DOHH2 (cell line): ENCODE measurements around the gene MRGPRX3.

Source experiments
- EZH2phosphoT487 ChIP-seq: fragments of 200-600 bp; sonication (generic); IDR thresholded peaks from 2 replicates; pipeline ENCODE4 v1.6.1; 2017; ENCODE audit warnings: borderline replicate concordance, mild to moderate bottlenecking, antibody characterized with exemption, low read length, moderate library complexity, mixed read lengths
- TF ChIP-seq, protein P1 (sequence below): fragments of 200-600 bp; sonication (generic); IDR thresholded peaks from one replicate; pipeline ENCODE4 v1.5.1; 2014; ENCODE audit warnings: antibody characterized with exemption, mild to moderate bottlenecking, low read depth, low read length; ENCODE audit not compliant: poor library complexity, severe bottlenecking

GRCh38 chr11:18173225-18173866, 41.0 kb downstream of the MRGPRX3 start:
- TF ChIP-seq, protein P1, sequence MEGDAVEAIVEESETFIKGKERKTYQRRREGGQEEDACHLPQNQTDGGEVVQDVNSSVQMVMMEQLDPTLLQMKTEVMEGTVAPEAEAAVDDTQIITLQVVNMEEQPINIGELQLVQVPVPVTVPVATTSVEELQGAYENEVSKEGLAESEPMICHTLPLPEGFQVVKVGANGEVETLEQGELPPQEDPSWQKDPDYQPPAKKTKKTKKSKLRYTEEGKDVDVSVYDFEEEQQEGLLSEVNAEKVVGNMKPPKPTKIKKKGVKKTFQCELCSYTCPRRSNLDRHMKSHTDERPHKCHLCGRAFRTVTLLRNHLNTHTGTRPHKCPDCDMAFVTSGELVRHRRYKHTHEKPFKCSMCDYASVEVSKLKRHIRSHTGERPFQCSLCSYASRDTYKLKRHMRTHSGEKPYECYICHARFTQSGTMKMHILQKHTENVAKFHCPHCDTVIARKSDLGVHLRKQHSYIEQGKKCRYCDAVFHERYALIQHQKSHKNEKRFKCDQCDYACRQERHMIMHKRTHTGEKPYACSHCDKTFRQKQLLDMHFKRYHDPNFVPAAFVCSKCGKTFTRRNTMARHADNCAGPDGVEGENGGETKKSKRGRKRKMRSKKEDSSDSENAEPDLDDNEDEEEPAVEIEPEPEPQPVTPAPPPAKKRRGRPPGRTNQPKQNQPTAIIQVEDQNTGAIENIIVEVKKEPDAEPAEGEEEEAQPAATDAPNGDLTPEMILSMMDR: no peak
- TF ChIP-seq EZH2phosphoT487: no peak
